ENCODE measurements around the gene PRR23E. TPM values are rescaled to one million over a fixed set of nuclear protein-coding genes. Genes with fewer than 3 reads are reported as not detected.

The PRR23E gene
- total RNA-seq, 1 donor from 2014 or later, result not detected

- no peak for FAIRE-seq
- no peak for TF ChIP-seq CTCF (IDR thresholded peaks at IDR 0.05; ENCODE audit: insufficient read depth, low read length, severe bottlenecking)
- Histone ChIP-seq H3K4me3 (ENCODE audit: low read depth, low read length) (no peak overlapping the region), H3K36me3 (ENCODE audit: control insufficient read depth, insufficient read depth, low read length) (no peaks in the 10 kb centered on the region), H3K27me3 (ENCODE audit: control insufficient read depth, insufficient read depth, low read length) (no peaks in the 10 kb centered on the region)
- no peak for DNase-seq (ENCODE audit: low read depth)
Observed at GRCh38 chr3:127224118-127224517, 31.2 kb downstream of the PRR23E start.

- Histone ChIP-seq H3K27me3 (ENCODE audit: control insufficient read depth, insufficient read depth, low read length) (no peaks in the 10 kb centered on the region), H3K36me3 (ENCODE audit: control insufficient read depth, insufficient read depth, low read length) (no peaks in the 10 kb centered on the region), H3K4me3 (ENCODE audit: low read depth, low read length) (no peak overlapping the region)
- DNase-seq (ENCODE audit: low read depth) (peak; percentile 64), FAIRE-seq (no peak)
- TF ChIP-seq CTCF (IDR thresholded peaks at IDR 0.05; ENCODE audit: insufficient read depth, low read length, severe bottlenecking), result no peak
Observed at GRCh38 chr3:127226457-127226856, 33.5 kb downstream of the PRR23E start.

- no peak for FAIRE-seq
- DNase-seq (ENCODE audit: low read depth), result peak; percentile 1
Observed at GRCh38 chr3:127226946-127227842, 34.3 kb downstream of the PRR23E start.

GRCh38 chr3:127228866-127229265, 35.9 kb downstream of the PRR23E start:
- DNase-seq (ENCODE audit: low read depth), result no peak
- no peak for TF ChIP-seq CTCF (IDR thresholded peaks at IDR 0.05; ENCODE audit: insufficient read depth, low read length, severe bottlenecking)
- Histone ChIP-seq H3K27me3 (ENCODE audit: control insufficient read depth, insufficient read depth, low read length) (no peaks in the 10 kb centered on the region), H3K4me3 (ENCODE audit: low read depth, low read length) (no peak overlapping the region), H3K36me3 (ENCODE audit: control insufficient read depth, insufficient read depth, low read length) (no peaks in the 10 kb centered on the region)
- FAIRE-seq, result no peak

More at GRCh38 chr3:127226946-127227842, 34.3 kb downstream of the PRR23E start:
- no peak for TF ChIP-seq CTCF (IDR thresholded peaks at IDR 0.05; ENCODE audit: insufficient read depth, low read length, severe bottlenecking)
- H3K27me3 ChIP-seq (ENCODE audit: control insufficient read depth, insufficient read depth, low read length), result no peaks in the 10 kb centered on the region
- H3K4me3 ChIP-seq (ENCODE audit: low read depth, low read length), result no peak overlapping the region
- no peaks in the 10 kb centered on the region for H3K36me3 ChIP-seq (ENCODE audit: control insufficient read depth, insufficient read depth, low read length)

- DNase-seq (ENCODE audit: low read depth) (peak; percentile 12), FAIRE-seq (no peak)
- no peaks in the 10 kb centered on the region for H3K36me3 ChIP-seq (ENCODE audit: control insufficient read depth, insufficient read depth, low read length)
- TF ChIP-seq CTCF (IDR thresholded peaks at IDR 0.05; ENCODE audit: insufficient read depth, low read length, severe bottlenecking), result no peak
- H3K4me3 ChIP-seq (ENCODE audit: low read depth, low read length), result no peak overlapping the region
- H3K27me3 ChIP-seq (ENCODE audit: control insufficient read depth, insufficient read depth, low read length), result no peaks in the 10 kb centered on the region
Observed at GRCh38 chr3:127233371-127233770, 40.4 kb downstream of the PRR23E start.

Measured in bronchial epithelial cell (primary cell).